Right atrium auricular region (tissue), 2 donors: ENCODE data around the gene TMCO4. TPM values are rescaled to one million over a fixed set of nuclear protein-coding genes. Genes with fewer than 3 reads are reported as not detected.

Experiments used
- DNase-seq: peaks from one replicate; pipeline ENCODE4 v3.0.0-alpha.2; 2019; ENCODE audit warnings: low spot score
- H3K27ac ChIP-seq, 2 donors: fragments of 200-600 bp; sonication (generic); 1 replicate in 1 of 2; 2 replicates in 1 of 2; pipeline ENCODE4 v1.5.1; 2016 to 2019
- H3K27me3 ChIP-seq, 2 donors: fragments of 200-600 bp; sonication (generic); one replicate each; pipeline versions ENCODE4 v1.5.1 to v1.6.0; 2017 to 2019
- H3K36me3 ChIP-seq: fragments of 200-600 bp; sonication (generic); one replicate; pipeline ENCODE4 v1.5.1; 2016
- H3K4me1 ChIP-seq, 2 donors: fragments of 200-600 bp; sonication (generic); one replicate each; pipeline versions ENCODE4 v1.5.1 to v1.6.0; 2017 to 2019
- H3K4me3 ChIP-seq, 2 donors: fragments of 200-600 bp; sonication (generic); 1 replicate in 1 of 2; 2 replicates in 1 of 2; pipeline ENCODE4 v1.5.1; 2017 to 2019; ENCODE audit warnings: mild to moderate bottlenecking in 1 of 2, moderate library complexity in 1 of 2
- H3K9me3 ChIP-seq, 2 donors: fragments of 200-600 bp; sonication (generic); one replicate each; pipeline ENCODE4 v1.5.1; 2019
- CTCF ChIP-seq, 2 donors: fragments of 200-600 bp; sonication (generic); IDR thresholded peaks; one replicate each; pipeline ENCODE4 v1.5.1; 2019; ENCODE audit warnings: antibody characterized with exemption in 2 of 2
- total RNA-seq, 2 donors: library from RNA; depleted of rRNA; stranded (reverse); fragments of >200 nt; gene quantifications; one replicate each; pipeline ENCODE4 v1.1.0, GENCODE V29; 2016

TMCO4 gene
- total RNA-seq, 2 donors from 2014 or later: 5.7 to 10.7 TPM

- Histone ChIP-seq H3K36me3 (no peaks in the 10 kb centered on the region), H3K27ac (no peak overlapping the region), H3K4me1 (peaks cover 0 to 7% of the 10 kb centered on the region in 2 donors), H3K27me3 (no peaks in the 10 kb centered on the region), H3K4me3 (no peak overlapping the region), H3K9me3 (no peaks in the 10 kb centered on the region)
- no peak for DNase-seq
- TF ChIP-seq CTCF (IDR thresholded peaks at IDR 0.05): no peak
Measured at GRCh38 chr1:19706136-19706535, 93.6 kb downstream of the TMCO4 start.

- no peak for DNase-seq
- no peak overlapping the region for H3K4me3 ChIP-seq
- no peak overlapping the region for H3K27ac ChIP-seq
- H3K9me3 ChIP-seq: no peaks in the 10 kb centered on the region
- H3K36me3 ChIP-seq: no peaks in the 10 kb centered on the region
- H3K27me3 ChIP-seq: no peaks in the 10 kb centered on the region
- H3K4me1 ChIP-seq: peaks cover 0 to 7% of the 10 kb centered on the region in 2 donors
- no peak for TF ChIP-seq CTCF (IDR thresholded peaks at IDR 0.05)
Measured at GRCh38 chr1:19705464-19705863, 94.3 kb downstream of the TMCO4 start.

GRCh38 chr1:19704247-19705113 lies 95.2 kb downstream of the TMCO4 start:
- Histone ChIP-seq H3K4me3 (no peak overlapping the region), H3K27ac (no peak overlapping the region), H3K4me1 (peaks cover 0 to 7% of the 10 kb centered on the region in 2 donors), H3K9me3 (no peaks in the 10 kb centered on the region), H3K27me3 (no peaks in the 10 kb centered on the region), H3K36me3 (no peaks in the 10 kb centered on the region)
- peak; percentile 81 to 96 for TF ChIP-seq CTCF (IDR thresholded peaks at IDR 0.05)
- DNase-seq: peak; percentile 70

GRCh38 chr1:19703280-19703679 lies 96.4 kb downstream of the TMCO4 start:
- TF ChIP-seq CTCF (IDR thresholded peaks at IDR 0.05): no peak
- no peaks in the 10 kb centered on the region for H3K27me3 ChIP-seq
- DNase-seq: no peak

GRCh38 chr1:19700079-19700777 lies 99.5 kb downstream of the TMCO4 start:
- H3K36me3 ChIP-seq: no peaks in the 10 kb centered on the region
- TF ChIP-seq CTCF (IDR thresholded peaks at IDR 0.05): no peak
- DNase-seq: no peak

More at GRCh38 chr1:19703280-19703679, 96.4 kb downstream of the TMCO4 start:
- Histone ChIP-seq H3K4me1 (peaks cover 0 to 7% of the 10 kb centered on the region in 2 donors), H3K36me3 (no peaks in the 10 kb centered on the region), H3K9me3 (no peaks in the 10 kb centered on the region), H3K27ac (no peak overlapping the region), H3K4me3 (no peak overlapping the region)

More at GRCh38 chr1:19700079-19700777, 99.5 kb downstream of the TMCO4 start:
- H3K27ac ChIP-seq: no peak overlapping the region
- no peaks in the 10 kb centered on the region for H3K9me3 ChIP-seq
- peaks cover 0 to 7% of the 10 kb centered on the region in 2 donors for H3K4me1 ChIP-seq
- H3K27me3 ChIP-seq: no peaks in the 10 kb centered on the region
- no peak overlapping the region for H3K4me3 ChIP-seq
